Loucy (cell line): ENCODE results near the gene PDZD7.

Source experiments
- H2AFZ ChIP-seq: fragments of 200-600 bp; sonication (generic); 2 replicates; pipeline ENCODE4 v1.6.0; 2016; ENCODE audit warnings: antibody characterized with exemption, mild to moderate bottlenecking, low read length, moderate library complexity
- H3F3A ChIP-seq: fragments of 200-600 bp; 2 replicates; pipeline ENCODE4 v1.6.0; 2016; ENCODE audit warnings: antibody characterized with exemption, low read depth, mild to moderate bottlenecking
- H3K27me3 ChIP-seq: fragments of 200-600 bp; sonication (generic); 2 replicates; pipeline ENCODE4 v1.6.1; 2014; ENCODE audit warnings: low read length, mild to moderate bottlenecking; ENCODE audit not compliant: insufficient read depth, poor library complexity, severe bottlenecking
- H3K36me3 ChIP-seq: fragments of 200-600 bp; sonication (generic); 2 replicates; pipeline ENCODE4 v1.6.1; 2016; ENCODE audit warnings: low read length; ENCODE audit not compliant: insufficient read depth
- H3K4me1 ChIP-seq: fragments of 200-600 bp; sonication (generic); 2 replicates; pipeline ENCODE4 v1.5.1; 2014; ENCODE audit warnings: low read length, mild to moderate bottlenecking; ENCODE audit not compliant: insufficient read depth, poor library complexity, severe bottlenecking
- H3K4me2 ChIP-seq: fragments of 200-600 bp; sonication (generic); 2 replicates; pipeline ENCODE4 v1.6.0; 2014; ENCODE audit warnings: antibody characterized with exemption, low read length, low read depth, mild to moderate bottlenecking; ENCODE audit not compliant: poor library complexity, severe bottlenecking
- H3K4me3 ChIP-seq: fragments of 200-600 bp; sonication (generic); 2 replicates; pipeline ENCODE4 v1.5.1; 2014; ENCODE audit warnings: low read length, mild to moderate bottlenecking, mixed read lengths; ENCODE audit not compliant: poor library complexity, severe bottlenecking
- H3K79me2 ChIP-seq: fragments of 200-600 bp; sonication (generic); 2 replicates; pipeline ENCODE4 v1.6.1; 2014; ENCODE audit warnings: low read length; ENCODE audit not compliant: insufficient read depth
- H3K9ac ChIP-seq: fragments of 200-600 bp; sonication (generic); 2 replicates; pipeline ENCODE4 v1.6.0; 2014; ENCODE audit warnings: mild to moderate bottlenecking, low read depth, low read length, moderate library complexity; ENCODE audit not compliant: poor library complexity, severe bottlenecking
- H3K9me2 ChIP-seq: fragments of 200-600 bp; sonication (generic); replicated peaks from 2 replicates; pipeline ENCODE4 v1.6.1; 2016; ENCODE audit warnings: low read depth, low read length, mixed read lengths
- H3K9me3 ChIP-seq: fragments of 200-600 bp; sonication (generic); 2 replicates; pipeline ENCODE4 v1.6.1; 2014; ENCODE audit warnings: mild to moderate bottlenecking, antibody characterized with exemption, low read length, low read depth; ENCODE audit not compliant: insufficient read depth
- H4K20me1 ChIP-seq: fragments of 200-600 bp; sonication (generic); 2 replicates; pipeline ENCODE4 v1.6.0; 2014; ENCODE audit warnings: antibody characterized with exemption, low read length, mild to moderate bottlenecking; ENCODE audit not compliant: insufficient read depth, poor library complexity, severe bottlenecking
- CTCF ChIP-seq: fragments of 200-600 bp; sonication (generic); conservative IDR thresholded peaks from 2 replicates; pipeline ENCODE4 v1.5.1; 2014; ENCODE audit warnings: mild to moderate bottlenecking, antibody characterized with exemption, low read length
- EZH2phosphoT487 ChIP-seq: fragments of 200-600 bp; IDR thresholded peaks from 2 replicates; pipeline ENCODE4 v1.6.1; 2018; ENCODE audit warnings: antibody characterized with exemption, mild to moderate bottlenecking, moderate library complexity, borderline replicate concordance

PDZD7 gene

GRCh38 chr10:101040061-101040460, 9.1 kb upstream of the PDZD7 start:
- H3K4me3 ChIP-seq = no peak overlapping the region
- TF ChIP-seq EZH2phosphoT487 (no peak), CTCF (no peak)
- no peak overlapping the region for H3K9ac ChIP-seq
- H4K20me1 ChIP-seq = no peaks in the 10 kb centered on the region
- no peak overlapping the region for H3K4me2 ChIP-seq
- no peak overlapping the region for H2AFZ ChIP-seq
- H3K79me2 ChIP-seq = no peaks in the 10 kb centered on the region; the same call in 1 of the 2 replicates
- H3K9me2 ChIP-seq = no peaks in the 10 kb centered on the region
- no peaks in the 10 kb centered on the region for H3K9me3 ChIP-seq
- peaks cover 22% of the 10 kb centered on the region for H3K4me1 ChIP-seq
- H3F3A ChIP-seq = peaks cover 5% of the 10 kb centered on the region; the same call in 1 of the 2 replicates
- peaks cover 12% of the 10 kb centered on the region; the same call in 1 of the 2 replicates for H3K36me3 ChIP-seq
- no peaks in the 10 kb centered on the region for H3K27me3 ChIP-seq

GRCh38 chr10:101038484-101038883, 7.6 kb upstream of the PDZD7 start:
- H3F3A ChIP-seq = peaks cover 5% of the 10 kb centered on the region; the same call in 1 of the 2 replicates
- no peak; the same call in 1 of the 2 replicates for TF ChIP-seq CTCF
- peaks cover 12% of the 10 kb centered on the region; the same call in 1 of the 2 replicates for H3K36me3 ChIP-seq
- no peak overlapping the region for H3K9ac ChIP-seq
- H3K27me3 ChIP-seq = no peaks in the 10 kb centered on the region
- no peaks in the 10 kb centered on the region; the same call in 1 of the 2 replicates for H3K79me2 ChIP-seq
- H3K4me3 ChIP-seq = no peak overlapping the region
- H3K4me2 ChIP-seq = no peak overlapping the region
- peaks cover 24% of the 10 kb centered on the region for H3K4me1 ChIP-seq
- no peak overlapping the region for H2AFZ ChIP-seq
- H4K20me1 ChIP-seq = no peaks in the 10 kb centered on the region
- no peaks in the 10 kb centered on the region for H3K9me3 ChIP-seq
- no peaks in the 10 kb centered on the region for H3K9me2 ChIP-seq

GRCh38 chr10:101036726-101037125, 5.8 kb upstream of the PDZD7 start:
- Histone ChIP-seq H2AFZ (no peak overlapping the region), H3K9me3 (no peaks in the 10 kb centered on the region), H3K27me3 (no peaks in the 10 kb centered on the region), H3K4me1 (peaks cover 27% of the 10 kb centered on the region), H3K4me3 (no peak overlapping the region), H3F3A (peaks cover 1% of the 10 kb centered on the region; the same call in 1 of the 2 replicates), H3K4me2 (no peak overlapping the region), H3K36me3 (peaks cover 12% of the 10 kb centered on the region; the same call in 1 of the 2 replicates), H3K9ac (no peak overlapping the region), H3K9me2 (no peaks in the 10 kb centered on the region), H4K20me1 (no peaks in the 10 kb centered on the region), H3K79me2 (no peaks in the 10 kb centered on the region; the same call in 1 of the 2 replicates)
- TF ChIP-seq CTCF (no peak), EZH2phosphoT487 (no peak)
